GM18951 (cell line): ENCODE measurements around the gene PLCH1.

Experiments used
- POLR2A ChIP-seq: IDR thresholded peaks from 4 replicates; pipeline ENCODE4 v1.6.1; 2011; ENCODE audit warnings: mild to moderate bottlenecking; ENCODE audit not compliant: insufficient read length, insufficient read depth; ENCODE audit errors: extremely low read depth
- in situ Hi-C: fragments of 300-500 bp; cut with MboI; formaldehyde crosslinking; loops from one replicate; pipeline ENCODE4 v1.12.0; 2022; ENCODE audit warnings: low sequenced_read_pairs, mixed read lengths, inconsistent platforms; ENCODE audit not compliant: unreplicated experiment

Gene PLCH1

GRCh38 chr3:155738580-155739076 lies 6.2 kb downstream of the PLCH1 start:
- in situ Hi-C loops, result no loop called here
- no peak for TF ChIP-seq POLR2A

GRCh38 chr3:155737844-155738460 lies 6.9 kb downstream of the PLCH1 start:
- in situ Hi-C loops, result no loop called here
- TF ChIP-seq POLR2A, result no peak

- TF ChIP-seq POLR2A, result no peak
- in situ Hi-C loops, result no loop called here
These were observed 8.5 kb downstream of the PLCH1 start for GRCh38 chr3:155736381-155736780.

GRCh38 chr3:155730843-155731242 lies 14.0 kb downstream of the PLCH1 start:
- TF ChIP-seq POLR2A, result no peak
- in situ Hi-C loops, result no loop called here

GRCh38 chr3:155727836-155728235 lies 17.0 kb downstream of the PLCH1 start:
- TF ChIP-seq POLR2A, result no peak
- in situ Hi-C loops, result no loop called here

GRCh38 chr3:155714295-155714718 lies 30.6 kb downstream of the PLCH1 start:
- in situ Hi-C loops, result loop anchor here (25.0 kb wide), 1 partner anchor 327 kb away; no protein-coding TSS in a partner anchor
- TF ChIP-seq POLR2A, result no peak

GRCh38 chr3:155712008-155712407 lies 32.9 kb downstream of the PLCH1 start:
- no peak for TF ChIP-seq POLR2A
- in situ Hi-C loops, result loop anchor here (25.0 kb wide), 1 partner anchor 325 kb away; no protein-coding TSS in a partner anchor

GRCh38 chr3:155704771-155705559 lies 39.9 kb downstream of the PLCH1 start:
- TF ChIP-seq POLR2A, result no peak

GRCh38 chr3:155704061-155704460 lies 40.8 kb downstream of the PLCH1 start:
- in situ Hi-C loops, result loop anchor here (25.0 kb wide), 1 partner anchor 317 kb away; no protein-coding TSS in a partner anchor

More at GRCh38 chr3:155704771-155705559, 39.9 kb downstream of the PLCH1 start:
- in situ Hi-C loops, result loop anchor here (25.0 kb wide), 1 partner anchor 318 kb away; no protein-coding TSS in a partner anchor

GRCh38 chr3:155702745-155703591 lies 41.9 kb downstream of the PLCH1 start:
- no peak for TF ChIP-seq POLR2A
- in situ Hi-C loops, result loop anchor here (25.0 kb wide), 1 partner anchor 316 kb away; no protein-coding TSS in a partner anchor

More at GRCh38 chr3:155704061-155704460, 40.8 kb downstream of the PLCH1 start:
- no peak for TF ChIP-seq POLR2A

- TF ChIP-seq POLR2A, result no peak
- in situ Hi-C loops, result loop anchor here (25.0 kb wide), 1 partner anchor 315 kb away; no protein-coding TSS in a partner anchor
These were observed 42.9 kb downstream of the PLCH1 start for GRCh38 chr3:155701882-155702465.

- TF ChIP-seq POLR2A, result no peak
- in situ Hi-C loops, result no loop called here
These were observed 47.3 kb downstream of the PLCH1 start for GRCh38 chr3:155697542-155697941.
